RWPE2 (cell line): Measurements from ENCODE around the gene EXD3.
A peak's percentile ranks its signal among the peaks of the same experiment; 100 is the strongest.

Experiments
- ATAC-seq: fragments of 200-7000 bp; cut with Tn5 transposase; 3 replicates; pipeline ENCODE4 v1.9.1; 2021; ENCODE audit warnings: low read depth
- DNase-seq: peaks from one replicate; pipeline ENCODE4 v3.0.0-alpha.2; 2020; ENCODE audit warnings: low spot score
- H3K27ac ChIP-seq: fragments of 450-650 bp; 2 replicates; pipeline ENCODE4 v1.5.1; 2017; ENCODE audit warnings: mild to moderate bottlenecking; ENCODE audit not compliant: poor library complexity, severe bottlenecking
- H3K27me3 ChIP-seq: fragments of 250-450 bp; sonication (Bioruptor Pico); 2 replicates; pipeline ENCODE4 v1.5.1; 2021; ENCODE audit warnings: mild to moderate bottlenecking, moderate library complexity; ENCODE audit not compliant: insufficient read depth, poor library complexity, severe bottlenecking
- H3K36me3 ChIP-seq: fragments of 250-450 bp; sonication (Bioruptor Pico); 2 replicates; pipeline ENCODE4 v1.5.1; 2020; ENCODE audit warnings: low read depth, mild to moderate bottlenecking, moderate library complexity
- H3K4me1 ChIP-seq: fragments of 250-450 bp; sonication (Bioruptor Pico); 2 replicates; pipeline ENCODE4 v1.5.1; 2021; ENCODE audit warnings: mild to moderate bottlenecking, moderate library complexity; ENCODE audit not compliant: insufficient read depth, poor library complexity, severe bottlenecking
- H3K4me3 ChIP-seq: fragments of 250-450 bp; sonication (Bioruptor Pico); 2 replicates; pipeline ENCODE4 v1.5.1; 2021; ENCODE audit warnings: mild to moderate bottlenecking, moderate library complexity; ENCODE audit not compliant: severe bottlenecking
- H3K9me3 ChIP-seq: fragments of 250-450 bp; sonication (Bioruptor Pico); 2 replicates; pipeline ENCODE4 v1.5.1; 2021; ENCODE audit warnings: mild to moderate bottlenecking, moderate library complexity; ENCODE audit not compliant: severe bottlenecking
- TF ChIP-seq, protein P1 (sequence below): fragments of 450-650 bp; IDR thresholded peaks from one replicate; pipeline ENCODE4 v1.5.1; 2017; ENCODE audit warnings: mild to moderate bottlenecking, moderate library complexity; ENCODE audit not compliant: poor library complexity, severe bottlenecking

EXD3 gene

DNA sequence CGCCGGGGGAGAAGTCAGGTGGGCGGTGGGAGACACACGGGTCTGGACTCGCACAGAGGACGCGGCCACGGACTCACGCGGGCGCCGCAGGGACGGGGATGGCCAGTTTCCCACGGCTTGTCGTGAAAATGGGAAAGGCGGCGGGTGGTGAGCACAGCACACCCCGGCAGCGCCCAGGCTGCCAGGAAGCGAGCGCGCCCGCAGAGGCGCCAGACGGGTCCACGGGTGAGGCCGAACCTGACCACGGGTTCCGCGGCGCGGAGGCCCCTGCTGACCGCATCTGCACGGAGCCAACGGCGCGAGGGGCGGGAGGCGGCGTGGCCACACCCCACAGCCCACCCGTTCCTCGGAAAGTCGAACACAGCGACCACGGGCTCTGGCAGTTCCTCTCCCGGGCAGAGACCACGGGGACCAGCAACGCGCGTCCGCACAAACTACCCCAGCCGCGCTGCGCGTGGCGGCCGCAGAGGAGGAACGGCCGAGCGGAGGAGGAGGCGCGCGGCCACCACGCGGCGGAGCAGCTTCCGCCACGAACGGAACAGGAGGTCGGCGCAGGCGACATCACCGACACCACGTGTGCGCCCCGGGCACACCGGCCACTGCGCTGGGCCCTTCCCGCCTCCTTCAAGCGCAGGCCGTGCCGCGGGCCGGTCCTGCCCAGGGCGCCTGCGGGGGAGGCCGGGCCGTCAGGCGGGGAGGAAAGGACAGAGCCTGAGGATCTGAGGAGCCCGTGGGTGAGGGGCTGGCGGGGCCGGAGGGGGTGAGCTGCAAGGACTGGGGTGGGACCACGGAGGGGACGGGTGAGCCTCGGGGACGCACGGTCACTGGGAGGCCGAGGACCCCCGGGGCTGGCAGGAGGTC, 5.6 kb downstream of the EXD3 start:
- TF ChIP-seq, protein P1, sequence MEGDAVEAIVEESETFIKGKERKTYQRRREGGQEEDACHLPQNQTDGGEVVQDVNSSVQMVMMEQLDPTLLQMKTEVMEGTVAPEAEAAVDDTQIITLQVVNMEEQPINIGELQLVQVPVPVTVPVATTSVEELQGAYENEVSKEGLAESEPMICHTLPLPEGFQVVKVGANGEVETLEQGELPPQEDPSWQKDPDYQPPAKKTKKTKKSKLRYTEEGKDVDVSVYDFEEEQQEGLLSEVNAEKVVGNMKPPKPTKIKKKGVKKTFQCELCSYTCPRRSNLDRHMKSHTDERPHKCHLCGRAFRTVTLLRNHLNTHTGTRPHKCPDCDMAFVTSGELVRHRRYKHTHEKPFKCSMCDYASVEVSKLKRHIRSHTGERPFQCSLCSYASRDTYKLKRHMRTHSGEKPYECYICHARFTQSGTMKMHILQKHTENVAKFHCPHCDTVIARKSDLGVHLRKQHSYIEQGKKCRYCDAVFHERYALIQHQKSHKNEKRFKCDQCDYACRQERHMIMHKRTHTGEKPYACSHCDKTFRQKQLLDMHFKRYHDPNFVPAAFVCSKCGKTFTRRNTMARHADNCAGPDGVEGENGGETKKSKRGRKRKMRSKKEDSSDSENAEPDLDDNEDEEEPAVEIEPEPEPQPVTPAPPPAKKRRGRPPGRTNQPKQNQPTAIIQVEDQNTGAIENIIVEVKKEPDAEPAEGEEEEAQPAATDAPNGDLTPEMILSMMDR = no peak
- no peaks in the 10 kb centered on the region for H3K27me3 ChIP-seq
- peaks cover 12% of the 10 kb centered on the region for H3K4me1 ChIP-seq
- DNase-seq (peak; percentile 65), ATAC-seq (peak; percentile 22; the same call in 1 of the 3 replicates)
- 0 out of 2 replicates have a peak, but pooled peaks cover 5% of the 10 kb centered on the region for H3K36me3 ChIP-seq
- no peaks in the 10 kb centered on the region for H3K9me3 ChIP-seq
- peak overlapping the region; percentile 8 for H3K4me3 ChIP-seq
- H3K27ac ChIP-seq = no peak overlapping the region

DNA sequence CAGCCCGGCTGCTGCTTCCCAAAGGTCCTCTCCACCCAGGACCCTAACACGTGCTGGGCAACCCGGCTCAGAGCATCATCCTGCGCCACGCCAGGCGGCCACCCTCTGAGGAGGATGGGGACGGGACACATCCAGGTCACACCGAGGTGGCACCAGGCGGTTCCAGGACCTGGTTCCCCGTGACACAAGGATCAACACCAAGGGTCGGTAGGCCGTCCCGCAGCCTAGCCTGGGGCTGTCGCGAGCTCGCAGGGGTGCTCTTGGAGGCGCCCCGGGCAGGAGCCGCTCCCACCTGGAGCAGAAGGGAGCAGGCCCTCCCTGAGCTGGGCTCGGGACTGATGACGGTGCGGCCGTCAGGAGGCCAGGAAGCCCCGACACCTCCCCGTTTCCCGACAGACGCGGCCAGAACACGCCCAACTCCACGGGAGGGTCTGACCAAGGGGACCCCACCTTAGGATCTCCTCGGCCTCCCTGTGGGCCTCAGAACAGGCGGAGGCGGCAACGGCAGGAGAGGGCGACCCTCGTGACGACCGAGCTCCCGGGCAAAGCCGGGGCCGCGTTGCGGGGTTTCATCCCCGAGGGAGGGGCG, 6.3 kb downstream of the EXD3 start:
- Histone ChIP-seq H3K27me3 (no peaks in the 10 kb centered on the region), H3K4me1 (peaks cover 19% of the 10 kb centered on the region), H3K27ac (no peak overlapping the region), H3K4me3 (no peak overlapping the region), H3K36me3 (0 out of 2 replicates have a peak, but pooled peaks cover 5% of the 10 kb centered on the region), H3K9me3 (no peaks in the 10 kb centered on the region)
- ATAC-seq = no peak
- TF ChIP-seq, protein P1 = no peak
- no peak for DNase-seq

DNA sequence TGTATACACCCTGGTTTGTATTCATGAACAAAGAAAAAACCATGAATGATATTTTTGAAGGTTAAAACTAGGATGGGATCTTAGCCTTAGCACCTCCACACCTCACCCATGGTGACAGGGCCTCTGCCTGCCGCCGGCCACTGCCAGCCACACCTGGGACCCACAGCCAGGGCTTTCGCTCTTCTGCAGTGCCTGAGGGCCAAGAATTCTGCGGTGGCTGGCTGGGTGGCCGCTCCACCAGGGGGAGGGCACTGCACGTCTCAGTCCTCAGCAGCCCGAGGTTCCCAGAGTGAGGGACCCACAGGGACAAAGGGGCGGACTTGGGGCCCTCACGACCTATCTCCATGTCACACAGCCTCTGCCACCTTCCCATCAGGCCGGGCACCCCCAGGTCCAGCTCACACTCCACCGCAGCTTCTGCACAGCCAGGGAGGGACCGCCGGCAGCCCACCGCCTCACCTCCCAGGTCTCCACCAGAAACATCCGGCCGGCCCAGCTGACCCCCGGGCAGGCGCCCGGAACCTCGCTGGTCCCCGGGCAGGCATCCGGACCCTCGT, 6.9 kb downstream of the EXD3 start:
- DNase-seq (no peak), ATAC-seq (no peak)
- no peak overlapping the region for H3K4me3 ChIP-seq
- H3K27ac ChIP-seq = no peak overlapping the region
- H3K4me1 ChIP-seq = peaks cover 22% of the 10 kb centered on the region
- TF ChIP-seq, protein P1 = no peak
- H3K36me3 ChIP-seq = 0 out of 2 replicates have a peak, but pooled peaks cover 5% of the 10 kb centered on the region
- no peaks in the 10 kb centered on the region for H3K27me3 ChIP-seq
- no peaks in the 10 kb centered on the region for H3K9me3 ChIP-seq

DNA sequence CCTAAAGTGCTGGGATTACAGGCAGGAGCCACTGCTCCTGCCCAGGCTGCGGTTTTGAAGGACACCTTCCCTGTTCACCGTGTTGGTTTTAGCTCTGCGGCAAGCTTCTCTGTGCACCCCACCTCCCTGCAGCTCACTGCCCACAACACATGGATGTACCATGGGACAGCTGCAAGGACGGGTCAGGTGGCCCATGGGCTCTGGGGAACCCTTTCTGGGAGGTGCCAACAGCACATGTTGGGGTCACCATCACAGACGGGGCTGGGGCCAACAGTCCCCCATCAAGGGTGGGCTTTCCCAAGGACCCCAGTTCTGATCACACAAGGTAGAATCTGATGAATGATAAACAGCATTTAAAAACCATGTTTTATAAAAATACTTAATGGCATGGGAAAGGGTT, 7.5 kb downstream of the EXD3 start:
- Histone ChIP-seq H3K9me3 (no peaks in the 10 kb centered on the region), H3K4me3 (no peak overlapping the region), H3K4me1 (peaks cover 29% of the 10 kb centered on the region), H3K36me3 (0 out of 2 replicates have a peak, but pooled peaks cover 5% of the 10 kb centered on the region), H3K27ac (no peak overlapping the region), H3K27me3 (no peaks in the 10 kb centered on the region)
- ATAC-seq (no peak), DNase-seq (no peak)
- TF ChIP-seq, protein P1 = no peak
